HCT116 (cell line): ENCODE data around the gene RPL21.

ENCODE experiments used
- EZH2phosphoT487 ChIP-seq: fragments of 200-600 bp; IDR thresholded peaks from 2 replicates; pipeline ENCODE4 v1.6.1; 2018; ENCODE audit warnings: antibody characterized with exemption, borderline replicate concordance
- JUND ChIP-seq: IDR thresholded peaks from 2 replicates; pipeline ENCODE4 v1.6.1; 2012
- POLR2A ChIP-seq: IDR thresholded peaks from 2 replicates; pipeline ENCODE4 v1.7.0; 2011; ENCODE audit warnings: borderline replicate concordance; ENCODE audit not compliant: insufficient read depth, insufficient read length; ENCODE audit errors: extremely low read depth
- POLR2AphosphoS5 ChIP-seq: IDR thresholded peaks from 2 replicates; pipeline ENCODE4 v1.6.1; 2011; ENCODE audit warnings: mild to moderate bottlenecking, low read depth, low read length, moderate library complexity

- TF ChIP-seq POLR2A (no peak), POLR2AphosphoS5 (no peak), JUND (no peak), EZH2phosphoT487 (no peak)
Observed at GRCh38 chr13:27274631-27275030, 23.3 kb downstream of the RPL21 start.
